HG03108 (cell line): ENCODE measurements around the gene KRTAP5-3.

Source experiments
- ATAC-seq: cut with Tn5 transposase; IDR thresholded peaks from one replicate; pipeline ENCODE4 v1.9.1; 2021; ENCODE audit warnings: moderate library complexity; ENCODE audit not compliant: unreplicated experiment

The KRTAP5-3 gene

GRCh38 chr11:1566381-1567051 is 41.7 kb downstream of the KRTAP5-3 start:
- no peak for ATAC-seq

- ATAC-seq, result no peak
Observed at GRCh38 chr11:1565904-1566247, 42.4 kb downstream of the KRTAP5-3 start.

- ATAC-seq, result no peak
Observed at GRCh38 chr11:1565173-1565903, 42.9 kb downstream of the KRTAP5-3 start.

- no peak for ATAC-seq
Observed at GRCh38 chr11:1564535-1565172, 43.6 kb downstream of the KRTAP5-3 start.

- ATAC-seq, result no peak
Observed at GRCh38 chr11:1563697-1564534, 44.3 kb downstream of the KRTAP5-3 start.

- ATAC-seq, result no peak
Observed at GRCh38 chr11:1563149-1563638, 45.1 kb downstream of the KRTAP5-3 start.

- no peak for ATAC-seq
Observed at GRCh38 chr11:1562469-1563148, 45.7 kb downstream of the KRTAP5-3 start.

- no peak for ATAC-seq
Observed at GRCh38 chr11:1561955-1562354, 46.3 kb downstream of the KRTAP5-3 start.

GRCh38 chr11:1561266-1561665 is 47.0 kb downstream of the KRTAP5-3 start:
- ATAC-seq, result no peak

- no peak for ATAC-seq
Observed at GRCh38 chr11:1560649-1561251, 47.5 kb downstream of the KRTAP5-3 start.

GRCh38 chr11:1560002-1560648 is 48.1 kb downstream of the KRTAP5-3 start:
- no peak for ATAC-seq

- ATAC-seq, result no peak
Observed at GRCh38 chr11:1559111-1559951, 48.9 kb downstream of the KRTAP5-3 start.

- no peak for ATAC-seq
Observed at GRCh38 chr11:1558775-1559110, 49.5 kb downstream of the KRTAP5-3 start.

- ATAC-seq, result no peak
Observed at GRCh38 chr11:1557904-1558774, 50.1 kb downstream of the KRTAP5-3 start.
